Heart left ventricle (tissue), 13 donors: ENCODE data around the gene CBY1.

Source experiments
- POLR2A ChIP-seq, 2 donors: fragments of 450-650 bp; IDR thresholded peaks; one replicate each; pipeline ENCODE4 v1.6.1; 2017; ENCODE audit warnings: antibody characterized with exemption in 2 of 2, mild to moderate bottlenecking in 2 of 2, moderate library complexity in 2 of 2
- TF ChIP-seq, protein P1 (sequence below), 12 donors: fragments of 200-600 bp; sonication (generic) in 4 of 12; IDR thresholded peaks; one replicate each; pipeline versions ENCODE4 v1.5.0 to v1.8.0; 2018 to 2022; ENCODE audit warnings: antibody characterized with exemption in 12 of 12, mild to moderate bottlenecking in 5 of 12
- donor health status: ischemic (EF 13 %, LVEDD 7.1; RV severe dilation, severe dysfunction).
- donor health status: DM: no; HTN: yes; CAD: no.
- donor health status: DM: no; HTN: no; CAD: no.
- donor health status: ischemic (EF 25% LVEDD 6.9; RV normal size, moderate dysfunction).
- donor health status: ischemic (EF 25% LVEDD 5.7; RV mildly dilated, moderate dysfunction).
- donor health status: ischemic (EF 35%, LVEDD 5.7; RV mildly dilated, moderate dysfunction).
- donor health status: nonischemic (EF 11% LVEDD 7.7; RV severe dilation, severe dysfunction).
- donor health status: DM: yes; HTN: yes; CAD: no.
- donor health status: PGD.
- donor health status: ischemic (EF 29% LVEDD 5.4; RV normal size, mild dysfunction).
- donor health status: nonischemic (EF 23%, LVEDD 6.1; RV moderate dilation, normal function).

- TF ChIP-seq, protein P1, sequence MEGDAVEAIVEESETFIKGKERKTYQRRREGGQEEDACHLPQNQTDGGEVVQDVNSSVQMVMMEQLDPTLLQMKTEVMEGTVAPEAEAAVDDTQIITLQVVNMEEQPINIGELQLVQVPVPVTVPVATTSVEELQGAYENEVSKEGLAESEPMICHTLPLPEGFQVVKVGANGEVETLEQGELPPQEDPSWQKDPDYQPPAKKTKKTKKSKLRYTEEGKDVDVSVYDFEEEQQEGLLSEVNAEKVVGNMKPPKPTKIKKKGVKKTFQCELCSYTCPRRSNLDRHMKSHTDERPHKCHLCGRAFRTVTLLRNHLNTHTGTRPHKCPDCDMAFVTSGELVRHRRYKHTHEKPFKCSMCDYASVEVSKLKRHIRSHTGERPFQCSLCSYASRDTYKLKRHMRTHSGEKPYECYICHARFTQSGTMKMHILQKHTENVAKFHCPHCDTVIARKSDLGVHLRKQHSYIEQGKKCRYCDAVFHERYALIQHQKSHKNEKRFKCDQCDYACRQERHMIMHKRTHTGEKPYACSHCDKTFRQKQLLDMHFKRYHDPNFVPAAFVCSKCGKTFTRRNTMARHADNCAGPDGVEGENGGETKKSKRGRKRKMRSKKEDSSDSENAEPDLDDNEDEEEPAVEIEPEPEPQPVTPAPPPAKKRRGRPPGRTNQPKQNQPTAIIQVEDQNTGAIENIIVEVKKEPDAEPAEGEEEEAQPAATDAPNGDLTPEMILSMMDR (IDR thresholded peaks at IDR 0.05): no peak
- peak in 1 of 2 donors; percentile 8 for TF ChIP-seq POLR2A (IDR thresholded peaks at IDR 0.05)
These were observed 41.9 kb upstream of the CBY1 start for GRCh38 chr22:38614332-38615063.
